Gastrocnemius medialis (tissue), 4 donors: ENCODE measurements around the gene KRTAP12-1.

Experiments
- CTCF ChIP-seq, 5 experiments: fragments of 450-650 bp in 3 of 5; fragments of 200-600 bp in 2 of 5; sonication (generic) in 2 of 5; IDR thresholded peaks in 4 of 5; conservative IDR thresholded peaks in 1 of 5; 1 replicate in 4 of 5; 2 replicates in 1 of 5; pipeline ENCODE4 v1.5.1; 2016 to 2019; ENCODE audit warnings: antibody characterized with exemption in 5 of 5, mild to moderate bottlenecking in 3 of 5, moderate library complexity in 3 of 5
- POLR2A ChIP-seq, 2 donors: fragments of 450-650 bp; IDR thresholded peaks; one replicate each; pipeline ENCODE4 v1.6.1; 2017; ENCODE audit warnings: antibody characterized with exemption in 2 of 2, mild to moderate bottlenecking in 2 of 2, moderate library complexity in 2 of 2

DNA sequence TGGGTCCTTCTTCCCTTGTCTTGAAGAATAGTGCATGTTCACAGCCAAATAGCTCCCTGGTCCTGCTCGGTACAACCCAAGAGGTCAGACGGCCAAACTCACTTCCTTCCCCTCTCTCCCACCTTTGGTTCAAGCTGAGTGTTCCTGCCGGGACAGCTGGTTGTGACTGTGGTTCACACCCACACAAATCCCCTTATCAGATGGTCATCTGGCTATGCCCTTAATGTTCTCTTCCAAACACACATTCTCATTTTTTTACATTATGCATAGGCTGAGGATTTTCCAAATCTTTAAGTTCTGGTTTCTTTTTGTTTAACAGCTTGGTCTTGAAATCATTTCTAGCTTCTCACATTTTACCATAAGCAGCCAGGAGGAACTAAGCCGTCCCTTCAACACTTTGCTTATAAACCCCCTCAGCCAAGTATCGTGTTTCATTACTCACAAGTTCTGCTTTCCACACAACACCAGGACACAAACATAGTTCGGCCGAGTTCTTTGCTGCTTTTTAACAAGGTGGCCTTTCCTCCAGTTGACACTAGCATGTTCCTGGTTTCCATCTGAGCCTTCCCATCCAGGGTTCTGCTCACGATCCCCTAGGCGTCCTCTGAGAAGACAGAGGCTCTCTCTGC, 49.1 kb upstream of the KRTAP12-1 start:
- TF ChIP-seq POLR2A (IDR thresholded peaks at IDR 0.05) (no peak), CTCF (IDR thresholded peaks at IDR 0.05 in 4 of 5, conservative IDR thresholded peaks at IDR 0.05 in 1 of 5) (no peak)
